ENCODE measurements around the gene SETBP1. TPM values are rescaled to one million over a fixed set of nuclear protein-coding genes. Genes with fewer than 3 reads are reported as not detected.

Gene SETBP1
- total RNA-seq, 1 donor from 2014 or later: 42.0 TPM

GRCh38 chr18:44915661-44916060, 235.0 kb downstream of the SETBP1 start:
- peaks cover 8% of the 10 kb centered on the region for H3K27me3 Mint-ChIP-seq (ENCODE audit: insufficient read depth)
- DNase-seq (ENCODE audit: low spot score): no peak
- H3K4me1 Mint-ChIP-seq (ENCODE audit: low read depth): peaks cover 23% of the 10 kb centered on the region
- H3K36me3 Mint-ChIP-seq (ENCODE audit: low read depth): peaks cover 5% of the 10 kb centered on the region
- no peak overlapping the region for H3K4me3 Mint-ChIP-seq
- H3K9me3 Mint-ChIP-seq: no peaks in the 10 kb centered on the region
- intact Hi-C loops (cut with micrococcal nuclease): no loop called here
- no peak overlapping the region for H3K27ac Mint-ChIP-seq

GRCh38 chr18:44916429-44917207, 235.9 kb downstream of the SETBP1 start:
- H3K4me1 Mint-ChIP-seq (ENCODE audit: low read depth): peaks cover 14% of the 10 kb centered on the region
- H3K27ac Mint-ChIP-seq: no peak overlapping the region
- intact Hi-C loops (cut with micrococcal nuclease): no loop called here
- no peaks in the 10 kb centered on the region for H3K9me3 Mint-ChIP-seq
- DNase-seq (ENCODE audit: low spot score): no peak
- H3K4me3 Mint-ChIP-seq: no peak overlapping the region
- peaks cover 2% of the 10 kb centered on the region for H3K36me3 Mint-ChIP-seq (ENCODE audit: low read depth)
- peaks cover 6% of the 10 kb centered on the region for H3K27me3 Mint-ChIP-seq (ENCODE audit: insufficient read depth)

- H3K9me3 Mint-ChIP-seq: no peaks in the 10 kb centered on the region
- H3K36me3 Mint-ChIP-seq (ENCODE audit: low read depth): no peaks in the 10 kb centered on the region
- peaks cover 10% of the 10 kb centered on the region for H3K4me1 Mint-ChIP-seq (ENCODE audit: low read depth)
- DNase-seq (ENCODE audit: low spot score): no peak
- H3K4me3 Mint-ChIP-seq: no peak overlapping the region
- intact Hi-C loops (cut with micrococcal nuclease): no loop called here
- H3K27ac Mint-ChIP-seq: no peak overlapping the region
- peaks cover 5% of the 10 kb centered on the region for H3K27me3 Mint-ChIP-seq (ENCODE audit: insufficient read depth)
These were observed 236.8 kb downstream of the SETBP1 start for GRCh38 chr18:44917216-44918141.

GRCh38 chr18:44918142-44918476, 237.4 kb downstream of the SETBP1 start:
- intact Hi-C loops (cut with micrococcal nuclease): no loop called here

GRCh38 chr18:44920441-44920840, 239.8 kb downstream of the SETBP1 start:
- Mint-ChIP-seq H3K4me1 (ENCODE audit: low read depth) (no peaks in the 10 kb centered on the region), H3K36me3 (ENCODE audit: low read depth) (no peaks in the 10 kb centered on the region), H3K27ac (no peak overlapping the region), H3K4me3 (no peak overlapping the region), H3K9me3 (no peaks in the 10 kb centered on the region), H3K27me3 (ENCODE audit: insufficient read depth) (peaks cover 5% of the 10 kb centered on the region)
- intact Hi-C loops (cut with micrococcal nuclease): no loop called here
- DNase-seq (ENCODE audit: low spot score): no peak

More at GRCh38 chr18:44918142-44918476, 237.4 kb downstream of the SETBP1 start:
- no peak for DNase-seq (ENCODE audit: low spot score)
- Mint-ChIP-seq H3K4me1 (ENCODE audit: low read depth) (peaks cover 4% of the 10 kb centered on the region), H3K27me3 (ENCODE audit: insufficient read depth) (peaks cover 5% of the 10 kb centered on the region), H3K9me3 (no peaks in the 10 kb centered on the region), H3K4me3 (no peak overlapping the region), H3K36me3 (ENCODE audit: low read depth) (no peaks in the 10 kb centered on the region), H3K27ac (no peak overlapping the region)

- no peak overlapping the region for H3K4me3 Mint-ChIP-seq
- no peaks in the 10 kb centered on the region for H3K9me3 Mint-ChIP-seq
- H3K4me1 Mint-ChIP-seq (ENCODE audit: low read depth): no peaks in the 10 kb centered on the region
- H3K27me3 Mint-ChIP-seq (ENCODE audit: insufficient read depth): peaks cover 5% of the 10 kb centered on the region
- H3K36me3 Mint-ChIP-seq (ENCODE audit: low read depth): no peaks in the 10 kb centered on the region
- no peak overlapping the region for H3K27ac Mint-ChIP-seq
- no peak for DNase-seq (ENCODE audit: low spot score)
- intact Hi-C loops (cut with micrococcal nuclease): no loop called here
These were observed 241.3 kb downstream of the SETBP1 start for GRCh38 chr18:44921974-44922373.

GRCh38 chr18:44922968-44923367, 242.3 kb downstream of the SETBP1 start:
- intact Hi-C loops (cut with micrococcal nuclease): no loop called here
- Mint-ChIP-seq H3K9me3 (no peaks in the 10 kb centered on the region), H3K27ac (no peak overlapping the region), H3K36me3 (ENCODE audit: low read depth) (no peaks in the 10 kb centered on the region), H3K27me3 (ENCODE audit: insufficient read depth) (peaks cover 5% of the 10 kb centered on the region), H3K4me1 (ENCODE audit: low read depth) (no peaks in the 10 kb centered on the region), H3K4me3 (no peak overlapping the region)
- DNase-seq (ENCODE audit: low spot score): no peak

- H3K4me1 Mint-ChIP-seq (ENCODE audit: low read depth): no peaks in the 10 kb centered on the region
- DNase-seq (ENCODE audit: low spot score): no peak
- H3K27me3 Mint-ChIP-seq (ENCODE audit: insufficient read depth): peaks cover 4% of the 10 kb centered on the region
- no peaks in the 10 kb centered on the region for H3K36me3 Mint-ChIP-seq (ENCODE audit: low read depth)
- no peak overlapping the region for H3K4me3 Mint-ChIP-seq
- H3K27ac Mint-ChIP-seq: no peak overlapping the region
- intact Hi-C loops (cut with micrococcal nuclease): no loop called here
- H3K9me3 Mint-ChIP-seq: peaks cover under 1% of the 10 kb centered on the region
These were observed 244.3 kb downstream of the SETBP1 start for GRCh38 chr18:44924785-44925499.

- H3K9me3 Mint-ChIP-seq: peaks cover 23% of the 10 kb centered on the region
- peaks cover 9% of the 10 kb centered on the region for H3K27me3 Mint-ChIP-seq (ENCODE audit: insufficient read depth)
- H3K4me1 Mint-ChIP-seq (ENCODE audit: low read depth): peaks cover 6% of the 10 kb centered on the region
- H3K27ac Mint-ChIP-seq: no peak overlapping the region
- DNase-seq (ENCODE audit: low spot score): no peak
- intact Hi-C loops (cut with micrococcal nuclease): no loop called here
- no peak overlapping the region for H3K4me3 Mint-ChIP-seq
- no peaks in the 10 kb centered on the region for H3K36me3 Mint-ChIP-seq (ENCODE audit: low read depth)
These were observed 246.6 kb downstream of the SETBP1 start for GRCh38 chr18:44927127-44927849.

GRCh38 chr18:44934901-44935300, 254.2 kb downstream of the SETBP1 start:
- H3K4me1 Mint-ChIP-seq (ENCODE audit: low read depth): peaks cover 18% of the 10 kb centered on the region
- no peak overlapping the region for H3K4me3 Mint-ChIP-seq
- intact Hi-C loops (cut with micrococcal nuclease): no loop called here
- H3K27me3 Mint-ChIP-seq (ENCODE audit: insufficient read depth): peaks cover 12% of the 10 kb centered on the region
- H3K36me3 Mint-ChIP-seq (ENCODE audit: low read depth): peaks cover 3% of the 10 kb centered on the region
- no peak for DNase-seq (ENCODE audit: low spot score)
- H3K9me3 Mint-ChIP-seq: peaks cover 30% of the 10 kb centered on the region
- no peak overlapping the region for H3K27ac Mint-ChIP-seq

- Mint-ChIP-seq H3K4me1 (ENCODE audit: low read depth) (peaks cover 18% of the 10 kb centered on the region), H3K27ac (no peak overlapping the region), H3K36me3 (ENCODE audit: low read depth) (peaks cover 3% of the 10 kb centered on the region), H3K4me3 (no peak overlapping the region), H3K9me3 (peaks cover 25% of the 10 kb centered on the region), H3K27me3 (ENCODE audit: insufficient read depth) (peaks cover 12% of the 10 kb centered on the region)
- DNase-seq (ENCODE audit: low spot score): no peak
- intact Hi-C loops (cut with micrococcal nuclease): no loop called here
These were observed 254.8 kb downstream of the SETBP1 start for GRCh38 chr18:44935455-44935854.

GRCh38 chr18:44936485-44936884, 255.8 kb downstream of the SETBP1 start:
- Mint-ChIP-seq H3K4me3 (no peak overlapping the region), H3K36me3 (ENCODE audit: low read depth) (peaks cover 3% of the 10 kb centered on the region), H3K9me3 (peaks cover 16% of the 10 kb centered on the region), H3K27me3 (ENCODE audit: insufficient read depth) (peaks cover 6% of the 10 kb centered on the region), H3K4me1 (ENCODE audit: low read depth) (peaks cover 13% of the 10 kb centered on the region), H3K27ac (no peak overlapping the region)
- DNase-seq (ENCODE audit: low spot score): no peak
- intact Hi-C loops (cut with micrococcal nuclease): no loop called here

Data from activated T-helper 1 cell treated with anti-CD3 and anti-CD28 coated beads, Interleukin-12 subunit alpha, Interleukin-12 subunit beta, Interleukin-2, Interleukin-4 antibody, amounts not matched to agents 30 ng/mL and 10 ng/mL and 1 ng/mL, durations not matched to agents 14 hours and 24 hours and 36 hours (primary cell).